ENCODE results near the gene TMEM8B.
"Not testable (repeated sequence)": the region's sequence is repeated elsewhere in the genome, so short reads cannot be mapped to it uniquely, and the experiment has no call there.

The TMEM8B gene

DNA sequence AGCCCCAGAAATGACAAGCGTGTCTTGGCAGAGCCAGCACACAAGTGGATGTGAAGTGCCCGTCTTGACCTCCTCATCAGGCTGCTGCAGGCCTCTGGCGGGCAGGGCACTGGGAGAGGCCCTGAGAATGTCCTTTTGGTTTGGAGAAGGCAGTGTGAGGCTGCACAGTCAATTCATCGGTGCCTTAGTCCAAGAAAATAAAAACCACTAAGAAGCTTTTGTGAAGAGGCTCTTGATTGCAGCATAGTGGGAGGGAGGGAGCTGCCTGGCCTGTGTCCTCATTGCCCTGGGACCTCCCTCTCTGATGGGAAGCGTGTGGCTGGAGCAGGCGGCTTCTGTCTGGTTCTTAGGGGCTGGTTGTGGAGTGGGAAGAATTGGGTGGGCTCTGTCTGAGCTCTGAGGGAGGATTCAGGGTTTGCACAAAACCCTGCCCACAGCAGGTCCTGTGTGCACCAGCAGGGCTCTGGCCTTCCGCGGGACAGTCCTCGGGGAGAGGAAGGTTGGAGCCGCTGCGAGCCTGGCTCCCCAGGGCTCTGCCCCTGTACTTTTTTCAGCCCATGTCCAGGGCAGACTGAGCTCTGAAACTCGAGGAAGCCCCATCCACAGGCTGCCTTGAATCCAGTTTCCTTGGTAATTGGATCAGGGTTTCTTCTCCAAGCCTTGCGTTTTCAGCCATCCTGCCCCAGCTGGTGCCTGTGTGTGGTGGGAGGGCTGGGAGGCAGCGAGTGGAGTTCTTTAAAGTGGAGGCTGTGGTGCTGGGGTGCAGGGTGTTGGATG, 78.1 kb downstream of the TMEM8B start:
- peak; percentile 53 for DNase-seq (ENCODE audit: low spot score)

DNA sequence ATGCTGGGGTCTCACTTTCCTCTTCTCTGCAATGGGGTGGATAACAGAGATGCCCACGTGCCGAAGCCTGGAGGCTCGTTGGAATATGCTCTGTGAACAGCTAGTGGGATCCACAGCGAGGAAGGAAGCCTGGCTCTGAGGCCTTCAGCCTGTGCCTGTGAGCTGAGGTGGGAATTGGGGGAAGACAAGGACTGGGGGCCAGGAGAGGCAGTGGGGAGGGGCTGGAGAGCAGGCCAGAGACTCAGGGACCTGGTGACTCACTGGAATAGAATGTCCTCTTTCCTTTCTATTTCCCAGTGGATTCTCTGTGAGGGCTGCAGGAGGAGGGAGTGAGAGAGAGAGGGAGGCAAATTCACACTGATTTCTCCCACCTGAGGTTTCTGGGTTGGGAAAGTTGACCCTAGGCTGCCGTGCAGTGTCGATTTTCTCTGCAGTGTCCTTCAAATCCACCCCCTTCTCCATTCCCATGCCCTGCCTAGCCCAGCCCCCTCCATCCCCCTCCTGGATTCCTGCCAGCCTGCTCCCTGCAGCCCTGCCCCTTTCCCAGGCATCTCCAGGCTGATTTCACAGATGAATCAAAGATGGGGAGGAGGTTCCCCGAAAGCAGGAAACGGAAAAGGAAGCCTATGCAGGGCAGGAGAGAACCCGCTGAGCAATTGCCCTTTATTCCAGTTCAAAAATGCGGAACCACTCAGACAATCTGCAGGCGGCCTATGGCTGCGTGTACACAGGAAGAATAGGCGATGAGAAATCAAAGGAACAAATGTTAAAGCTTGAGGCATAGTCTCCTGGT, 78.9 kb downstream of the TMEM8B start:
- peak; percentile 84 for DNase-seq (ENCODE audit: low spot score)

DNA sequence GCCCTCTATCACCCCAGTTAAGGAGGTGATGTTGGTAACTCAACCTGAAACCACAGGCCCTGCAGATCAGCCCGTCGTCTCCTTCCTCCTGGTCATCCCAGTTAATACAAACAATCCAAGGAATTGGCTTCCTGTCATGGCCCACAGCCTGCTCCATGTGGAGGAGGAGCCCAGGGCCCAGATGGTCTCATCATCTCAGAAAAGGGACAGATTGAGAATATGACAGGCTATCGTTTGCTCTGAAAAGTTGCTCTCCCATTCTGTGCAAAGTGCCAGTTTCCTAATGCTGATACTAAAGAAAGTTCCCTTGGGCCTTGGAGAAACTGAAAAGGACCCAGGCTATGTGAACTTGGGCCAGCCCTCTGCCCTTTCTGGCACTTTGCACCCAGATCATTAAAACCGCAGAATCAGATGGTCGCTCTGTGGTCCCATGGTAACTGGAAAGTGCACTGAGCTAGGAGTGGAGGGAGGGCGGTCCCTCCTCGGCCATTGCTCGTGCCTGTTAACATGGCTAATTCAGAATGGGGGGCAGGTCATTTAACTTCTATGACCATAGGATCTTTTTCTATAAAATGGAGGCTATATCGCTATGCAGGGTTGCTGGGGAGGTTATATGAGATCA, 79.6 kb downstream of the TMEM8B start:
- DNase-seq (ENCODE audit: low spot score), result no peak

DNA sequence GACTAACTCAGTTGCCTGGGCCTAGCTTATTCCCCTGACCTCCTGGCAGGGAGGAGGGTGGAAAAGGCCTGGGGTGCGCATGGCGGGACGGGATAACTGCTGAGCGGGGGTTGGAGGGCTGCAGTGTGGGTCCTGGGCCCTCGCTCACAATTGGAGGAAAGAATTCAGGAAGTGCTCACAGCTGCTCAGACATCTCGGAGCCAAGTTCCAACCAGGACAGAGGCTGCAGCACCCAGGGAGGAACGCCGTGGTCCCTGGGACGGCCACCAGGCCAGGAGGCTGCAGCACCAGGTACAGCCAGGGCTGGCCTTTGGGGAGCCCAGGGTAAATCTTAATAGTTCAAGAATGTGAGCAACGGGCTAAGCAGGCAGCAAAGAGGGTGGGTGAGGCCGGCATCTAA, 80.2 kb downstream of the TMEM8B start, which contains the start of gene SPAAR:
Gene SPAAR (plus strand): TSS at position 217 of the 400 bp plus-strand sequence. CDS start 974 bp downstream, outside the sequence.
- DNase-seq (ENCODE audit: low spot score), result no peak

DNA sequence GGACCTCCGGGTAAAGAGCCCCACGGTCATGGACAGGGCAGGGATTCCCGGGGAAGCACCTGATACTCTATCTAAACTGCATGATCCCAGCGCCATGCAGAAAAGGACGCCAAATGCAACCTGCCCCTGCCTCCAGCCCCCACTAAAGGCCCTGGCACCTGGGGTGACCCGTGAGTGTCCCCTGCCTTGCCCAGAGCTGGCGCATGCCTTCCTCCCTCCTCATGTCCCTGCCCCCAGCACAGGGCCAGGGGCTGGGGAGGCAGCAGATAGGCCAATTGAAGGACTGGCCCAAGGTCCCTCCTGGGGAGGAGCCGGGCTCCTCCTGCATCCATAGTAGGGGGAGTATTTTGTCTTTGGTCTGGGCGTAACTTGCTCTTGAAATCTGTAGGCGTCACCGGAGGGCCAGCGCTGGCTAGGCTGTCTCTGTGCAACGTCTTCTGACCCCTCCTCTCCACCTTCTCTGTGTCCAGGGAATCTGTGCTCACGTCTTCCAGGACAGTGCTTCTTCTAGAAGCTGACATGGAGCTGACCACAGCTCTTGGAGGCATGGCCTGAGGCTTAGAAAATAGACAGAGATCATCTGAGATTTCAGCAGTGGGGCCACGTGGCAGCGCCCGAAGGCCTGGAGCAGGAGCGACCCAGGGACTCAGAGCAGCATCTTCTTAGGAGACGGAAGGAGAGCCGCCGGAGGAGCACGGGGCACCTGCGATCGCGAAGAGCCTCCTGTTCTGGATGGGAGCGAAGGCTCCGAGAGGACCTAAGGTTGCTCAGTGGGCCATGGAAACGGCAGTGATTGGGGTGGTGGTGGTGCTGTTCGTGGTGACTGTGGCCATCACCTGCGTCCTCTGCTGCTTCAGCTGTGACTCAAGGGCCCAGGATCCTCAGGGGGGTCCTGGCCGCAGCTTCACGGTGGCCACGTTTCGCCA, 80.9 kb downstream of the TMEM8B start:
- no peak for DNase-seq (ENCODE audit: low spot score)

DNA sequence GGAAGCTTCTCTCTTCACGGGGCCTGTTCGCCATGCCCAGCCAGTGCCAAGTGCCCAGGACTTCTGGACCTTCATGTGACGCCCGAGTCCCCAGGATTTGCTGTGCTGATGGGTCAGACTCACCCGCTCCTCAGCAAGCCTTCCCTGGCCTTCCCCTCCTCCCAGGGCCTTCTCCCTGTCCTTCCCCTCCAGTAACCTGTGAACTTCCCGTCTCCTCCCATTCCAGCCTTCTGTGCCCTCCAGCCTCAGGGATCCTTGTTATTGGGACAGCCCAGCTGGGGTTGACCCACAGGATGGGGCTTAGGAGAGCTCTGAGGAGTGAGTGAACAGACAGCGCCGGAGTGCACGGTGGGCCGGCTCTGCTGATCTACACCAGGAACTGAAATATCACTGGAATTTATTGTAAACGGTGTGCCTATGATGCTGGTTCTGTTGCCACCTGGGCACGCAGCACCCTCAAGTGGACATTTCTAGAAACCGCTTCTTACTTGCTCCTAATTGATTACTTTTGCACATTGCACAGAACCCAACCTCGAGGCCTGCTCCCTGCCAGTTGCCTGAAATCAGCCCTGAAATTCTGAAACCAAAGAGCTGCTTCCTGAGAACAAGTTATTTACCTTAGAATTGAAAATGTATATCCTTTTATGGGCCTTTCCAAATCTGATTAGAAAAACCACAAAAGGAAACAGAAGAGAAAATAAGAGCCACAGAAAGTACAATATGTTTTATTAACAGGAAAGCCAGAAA, 81.8 kb downstream of the TMEM8B start:
- peak; percentile 76 for DNase-seq (ENCODE audit: low spot score)

DNA sequence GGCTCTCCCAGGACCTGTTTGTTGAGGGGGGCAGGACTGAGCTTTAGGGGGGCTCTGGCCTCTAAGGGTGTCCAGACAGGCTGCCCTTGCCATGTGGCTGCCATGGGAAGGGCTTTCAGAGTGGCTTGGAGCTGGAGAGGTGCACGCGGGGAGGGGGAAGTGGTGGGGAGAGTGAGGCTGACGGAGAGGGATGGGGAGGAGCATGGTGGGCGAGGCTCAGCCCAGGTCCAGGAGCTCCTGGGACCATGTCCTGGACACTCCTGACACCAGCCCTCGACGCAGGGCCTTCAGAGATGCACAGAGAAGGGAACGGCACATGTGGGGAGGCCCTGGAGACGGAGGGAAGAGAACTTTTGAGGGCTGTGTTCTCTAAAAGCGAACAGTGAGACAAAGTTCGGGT, 82.7 kb downstream of the TMEM8B start:
- DNase-seq (ENCODE audit: low spot score), result no peak

DNA sequence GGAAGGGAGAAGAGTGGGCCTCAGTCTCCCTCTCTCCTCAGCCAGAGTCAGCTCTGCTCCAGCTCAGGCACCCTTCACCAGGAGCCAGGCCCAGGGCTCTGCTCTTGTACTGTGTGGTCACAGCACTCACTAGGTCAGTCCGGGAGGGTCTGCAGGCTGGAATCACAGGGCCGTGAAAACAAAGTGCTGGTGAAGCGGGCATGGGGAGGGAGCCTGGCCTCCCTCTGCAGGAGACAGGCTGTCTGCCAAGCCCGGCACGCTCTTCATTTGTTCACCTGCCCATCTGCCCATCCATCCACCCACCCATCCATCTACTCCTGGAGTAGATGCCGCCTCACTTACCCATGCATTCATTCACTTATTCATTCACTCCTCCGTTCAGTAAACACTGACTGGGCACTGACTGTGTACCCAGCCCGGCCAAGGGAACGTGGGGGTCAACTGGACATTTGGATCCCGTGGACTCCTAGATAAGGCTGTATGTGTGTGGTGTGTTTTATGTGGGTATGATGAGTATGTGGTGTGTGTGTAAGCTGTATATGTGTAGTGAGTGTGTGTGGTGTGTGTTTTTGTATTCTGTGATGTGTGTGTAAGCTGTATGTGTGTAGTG, 83.9 kb downstream of the TMEM8B start:
- no peak for DNase-seq (ENCODE audit: low spot score)

DNA sequence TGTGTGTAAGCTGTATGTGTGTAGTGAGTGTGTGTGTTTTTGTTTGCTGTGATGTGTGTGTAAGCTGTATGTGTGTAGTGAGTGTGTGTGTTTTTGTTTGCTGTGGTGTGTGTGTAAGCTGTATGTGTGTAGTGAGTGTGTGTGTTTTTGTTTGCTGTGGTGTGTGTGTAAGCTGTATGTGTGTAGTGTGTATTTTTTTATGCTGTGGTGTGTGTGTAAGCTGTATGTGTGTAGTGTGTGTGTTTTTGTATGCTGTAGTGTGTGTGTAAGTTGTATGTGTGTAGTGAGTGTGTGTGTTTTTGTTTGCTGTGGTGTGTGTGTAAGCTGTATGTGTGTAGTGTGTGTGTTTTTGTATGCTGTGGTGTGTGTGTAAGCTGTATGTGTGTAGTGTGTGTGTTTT, 84.4 kb downstream of the TMEM8B start:
- not testable (repeated sequence) for DNase-seq (ENCODE audit: low spot score)

DNA sequence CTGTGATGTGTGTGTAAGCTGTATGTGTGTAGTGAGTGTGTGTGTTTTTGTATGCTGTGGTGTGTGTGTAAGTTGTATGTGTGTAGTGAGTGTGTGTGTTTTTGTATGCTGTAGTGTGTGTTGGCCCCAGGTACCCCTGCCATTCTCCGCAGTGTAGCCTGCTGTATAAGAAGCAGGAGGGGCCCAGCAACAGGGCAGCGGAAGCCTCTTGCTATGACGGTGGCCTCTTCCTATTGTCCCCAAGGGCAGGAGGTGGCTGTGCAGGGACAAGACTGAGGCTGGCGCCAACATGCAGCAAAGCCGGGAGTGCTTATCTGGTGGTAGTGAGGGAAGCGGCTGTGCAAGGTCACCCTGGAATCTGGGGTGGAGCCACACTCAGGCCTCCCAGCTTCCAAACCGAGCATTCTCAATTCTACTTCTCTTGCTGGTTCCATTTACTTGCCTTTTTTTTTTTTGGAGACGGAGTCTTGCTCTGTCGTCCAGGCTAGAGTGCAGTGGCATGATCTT, 85.3 kb downstream of the TMEM8B start:
- peak; percentile 25 for DNase-seq (ENCODE audit: low spot score)

All from SW480 (cell line).